ENCODE results near the gene HOXD3.
A peak's percentile ranks its signal among the peaks of the same experiment; 100 is the strongest.

The HOXD3 gene

GRCh38 chr2:176117823-176118371 is 39.2 kb upstream of the HOXD3 start:
- no peak for TF ChIP-seq EZH2phosphoT487 (IDR thresholded peaks at IDR 0.05; ENCODE audit: borderline replicate concordance)
- TF ChIP-seq, protein P1, sequence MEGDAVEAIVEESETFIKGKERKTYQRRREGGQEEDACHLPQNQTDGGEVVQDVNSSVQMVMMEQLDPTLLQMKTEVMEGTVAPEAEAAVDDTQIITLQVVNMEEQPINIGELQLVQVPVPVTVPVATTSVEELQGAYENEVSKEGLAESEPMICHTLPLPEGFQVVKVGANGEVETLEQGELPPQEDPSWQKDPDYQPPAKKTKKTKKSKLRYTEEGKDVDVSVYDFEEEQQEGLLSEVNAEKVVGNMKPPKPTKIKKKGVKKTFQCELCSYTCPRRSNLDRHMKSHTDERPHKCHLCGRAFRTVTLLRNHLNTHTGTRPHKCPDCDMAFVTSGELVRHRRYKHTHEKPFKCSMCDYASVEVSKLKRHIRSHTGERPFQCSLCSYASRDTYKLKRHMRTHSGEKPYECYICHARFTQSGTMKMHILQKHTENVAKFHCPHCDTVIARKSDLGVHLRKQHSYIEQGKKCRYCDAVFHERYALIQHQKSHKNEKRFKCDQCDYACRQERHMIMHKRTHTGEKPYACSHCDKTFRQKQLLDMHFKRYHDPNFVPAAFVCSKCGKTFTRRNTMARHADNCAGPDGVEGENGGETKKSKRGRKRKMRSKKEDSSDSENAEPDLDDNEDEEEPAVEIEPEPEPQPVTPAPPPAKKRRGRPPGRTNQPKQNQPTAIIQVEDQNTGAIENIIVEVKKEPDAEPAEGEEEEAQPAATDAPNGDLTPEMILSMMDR (conservative IDR thresholded peaks at IDR 0.05; ENCODE audit: low read length), result no peak
- Histone ChIP-seq H3K36me3 (ENCODE audit: insufficient read depth, low read length) (no peaks in the 10 kb centered on the region), H3K4me1 (ENCODE audit: insufficient read depth, low read length, poor library complexity, severe bottlenecking) (peaks cover 10% of the 10 kb centered on the region), H3K4me3 (ENCODE audit: low read length, poor library complexity, severe bottlenecking) (no peak overlapping the region), H3F3A (ENCODE audit: low read depth) (0 out of 2 replicates have a peak, but pooled peaks cover 4% of the 10 kb centered on the region), H3K79me2 (ENCODE audit: insufficient read depth, low read length) (no peaks in the 10 kb centered on the region), H3K9ac (ENCODE audit: low read depth, low read length, poor library complexity, severe bottlenecking) (no peak overlapping the region), H3K4me2 (ENCODE audit: low read depth, low read length, poor library complexity, severe bottlenecking) (no peak overlapping the region), H2AFZ (ENCODE audit: low read length) (no peak overlapping the region), H3K27me3 (ENCODE audit: insufficient read depth, low read length, poor library complexity, severe bottlenecking) (peaks cover 66% of the 10 kb centered on the region), H3K9me3 (ENCODE audit: insufficient read depth, low read depth, low read length) (no peaks in the 10 kb centered on the region), H4K20me1 (ENCODE audit: insufficient read depth, low read length, poor library complexity, severe bottlenecking) (no peaks in the 10 kb centered on the region), H3K9me2 (replicated peaks; ENCODE audit: low read depth, low read length) (no peaks in the 10 kb centered on the region)

DNA sequence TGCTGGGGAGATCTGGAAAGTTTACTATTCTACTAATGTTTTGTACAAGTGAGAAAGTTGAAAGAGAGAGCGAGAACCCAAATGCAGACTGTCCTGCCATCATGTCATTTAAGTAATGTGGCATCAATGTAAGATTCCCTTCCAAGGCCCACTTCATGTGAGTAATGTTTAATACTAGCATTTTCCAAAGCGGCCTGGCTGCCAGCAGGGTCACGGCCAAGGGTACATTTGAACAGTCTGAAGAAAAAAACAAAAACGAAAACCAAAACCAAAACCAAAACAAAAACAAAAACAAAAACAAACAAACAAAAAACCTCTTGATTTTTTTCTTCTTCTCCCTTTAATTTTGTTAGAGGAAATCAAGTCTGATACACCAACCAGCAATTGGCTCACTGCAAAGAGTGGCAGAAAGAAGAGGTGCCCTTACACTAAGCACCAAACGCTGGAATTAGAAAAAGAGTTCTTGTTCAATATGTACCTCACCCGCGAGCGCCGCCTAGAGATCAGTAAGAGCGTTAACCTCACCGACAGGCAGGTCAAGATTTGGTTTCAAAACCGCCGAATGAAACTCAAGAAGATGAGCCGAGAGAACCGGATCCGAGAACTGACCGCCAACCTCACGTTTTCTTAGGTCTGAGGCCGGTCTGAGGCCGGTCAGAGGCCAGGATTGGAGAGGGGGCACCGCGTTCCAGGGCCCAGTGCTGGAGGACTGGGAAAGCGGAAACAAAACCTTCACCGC is 38.3 kb upstream of the HOXD3 start:
- H3K27me3 ChIP-seq (ENCODE audit: insufficient read depth, low read length, poor library complexity, severe bottlenecking), result peaks cover 57% of the 10 kb centered on the region
- TF ChIP-seq EZH2phosphoT487 (IDR thresholded peaks at IDR 0.05; ENCODE audit: borderline replicate concordance), result no peak
- TF ChIP-seq, protein P1 (conservative IDR thresholded peaks at IDR 0.05; ENCODE audit: low read length), result peak; percentile 70
- H2AFZ ChIP-seq (ENCODE audit: low read length), result no peak overlapping the region
- H3K79me2 ChIP-seq (ENCODE audit: insufficient read depth, low read length), result no peaks in the 10 kb centered on the region
- H3K9me2 ChIP-seq (replicated peaks; ENCODE audit: low read depth, low read length), result no peaks in the 10 kb centered on the region
- H3K36me3 ChIP-seq (ENCODE audit: insufficient read depth, low read length), result no peaks in the 10 kb centered on the region
- no peak overlapping the region for H3K4me2 ChIP-seq (ENCODE audit: low read depth, low read length, poor library complexity, severe bottlenecking)
- H4K20me1 ChIP-seq (ENCODE audit: insufficient read depth, low read length, poor library complexity, severe bottlenecking), result no peaks in the 10 kb centered on the region
- H3F3A ChIP-seq (ENCODE audit: low read depth), result 0 out of 2 replicates have a peak, but pooled peaks cover 4% of the 10 kb centered on the region
- no peak overlapping the region for H3K4me3 ChIP-seq (ENCODE audit: low read length, poor library complexity, severe bottlenecking)
- no peak overlapping the region for H3K9ac ChIP-seq (ENCODE audit: low read depth, low read length, poor library complexity, severe bottlenecking)
- no peaks in the 10 kb centered on the region for H3K9me3 ChIP-seq (ENCODE audit: insufficient read depth, low read depth, low read length)
- peaks cover 10% of the 10 kb centered on the region for H3K4me1 ChIP-seq (ENCODE audit: insufficient read depth, low read length, poor library complexity, severe bottlenecking)

GRCh38 chr2:176120364-176121189 is 36.5 kb upstream of the HOXD3 start:
- Histone ChIP-seq H3K79me2 (ENCODE audit: insufficient read depth, low read length) (no peaks in the 10 kb centered on the region), H3K4me2 (ENCODE audit: low read depth, low read length, poor library complexity, severe bottlenecking) (no peak overlapping the region), H3K9me3 (ENCODE audit: insufficient read depth, low read depth, low read length) (no peaks in the 10 kb centered on the region), H3K9ac (ENCODE audit: low read depth, low read length, poor library complexity, severe bottlenecking) (no peak overlapping the region), H3K4me1 (ENCODE audit: insufficient read depth, low read length, poor library complexity, severe bottlenecking) (peaks cover 4% of the 10 kb centered on the region), H4K20me1 (ENCODE audit: insufficient read depth, low read length, poor library complexity, severe bottlenecking) (no peaks in the 10 kb centered on the region), H3K36me3 (ENCODE audit: insufficient read depth, low read length) (no peaks in the 10 kb centered on the region), H3K9me2 (replicated peaks; ENCODE audit: low read depth, low read length) (no peaks in the 10 kb centered on the region), H3F3A (ENCODE audit: low read depth) (no peaks in the 10 kb centered on the region), H3K27me3 (ENCODE audit: insufficient read depth, low read length, poor library complexity, severe bottlenecking) (peaks cover 42% of the 10 kb centered on the region), H2AFZ (ENCODE audit: low read length) (no peak overlapping the region), H3K4me3 (ENCODE audit: low read length, poor library complexity, severe bottlenecking) (no peak overlapping the region)
- TF ChIP-seq EZH2phosphoT487 (IDR thresholded peaks at IDR 0.05; ENCODE audit: borderline replicate concordance), result no peak
- TF ChIP-seq, protein P1 (conservative IDR thresholded peaks at IDR 0.05; ENCODE audit: low read length), result no peak
